H9 (cell line): Measurements from ENCODE around the gene LMOD3. TPM values are rescaled to one million over a fixed set of nuclear protein-coding genes. Genes with fewer than 3 reads are reported as not detected.

Experiments
- DNase-seq: peaks from one replicate; pipeline ENCODE4 v3.0.0-alpha.2; 2017
- H2AFZ ChIP-seq: one replicate; pipeline ENCODE4 v1.6.1; 2013; ENCODE audit warnings: mild to moderate bottlenecking, low read length, control low read depth, moderate library complexity
- H2AK5ac ChIP-seq: 2 replicates; pipeline ENCODE4 v1.6.1; 2013; ENCODE audit warnings: low read length, control low read depth, mixed read lengths; ENCODE audit not compliant: insufficient read length
- H2BK120ac ChIP-seq: one replicate; pipeline ENCODE4 v1.6.1; 2013; ENCODE audit warnings: low read depth, mild to moderate bottlenecking, low read length, control low read depth, inconsistent platforms; ENCODE audit not compliant: poor library complexity, severe bottlenecking
- H2BK12ac ChIP-seq: 2 replicates; pipeline ENCODE4 v1.6.1; 2013; ENCODE audit warnings: low read length, control low read depth, mixed read lengths, low read depth; ENCODE audit not compliant: insufficient read length
- H2BK15ac ChIP-seq: 2 replicates; pipeline ENCODE4 v1.6.1; 2013; ENCODE audit warnings: low read depth, low read length, control low read depth
- H2BK20ac ChIP-seq: one replicate; pipeline ENCODE4 v1.6.1; 2013; ENCODE audit warnings: low read depth, mild to moderate bottlenecking, low read length, control low read depth, inconsistent platforms; ENCODE audit not compliant: poor library complexity, severe bottlenecking
- H2BK5ac ChIP-seq: 2 replicates; pipeline ENCODE4 v1.6.1; 2013; ENCODE audit warnings: low read length, control low read depth, mixed read lengths; ENCODE audit not compliant: insufficient read length
- H3K14ac ChIP-seq: 2 replicates; pipeline ENCODE4 v1.6.1; 2013; ENCODE audit warnings: low read length, control low read depth; ENCODE audit not compliant: insufficient read depth
- H3K18ac ChIP-seq: 2 replicates; pipeline ENCODE4 v1.6.1; 2013; ENCODE audit warnings: low read depth, mild to moderate bottlenecking, mixed read lengths, low read length, control low read depth; ENCODE audit not compliant: insufficient read length
- H3K23ac ChIP-seq: 2 replicates; pipeline ENCODE4 v1.6.1; 2013; ENCODE audit warnings: low read length, control low read depth, mixed read lengths, low read depth; ENCODE audit not compliant: insufficient read length
- H3K23me2 ChIP-seq: 2 replicates; pipeline ENCODE4 v1.6.1; 2013; ENCODE audit warnings: low read depth, mild to moderate bottlenecking, mixed read lengths, low read length, control low read depth; ENCODE audit not compliant: insufficient read length, poor library complexity, severe bottlenecking
- H3K27ac ChIP-seq: 2 replicates; pipeline ENCODE4 v1.5.1; 2013; ENCODE audit warnings: low read length, control low read depth, mixed read lengths, low read depth; ENCODE audit not compliant: insufficient read length
- H3K27me3 ChIP-seq: 2 replicates; pipeline ENCODE4 v1.6.1; 2013; ENCODE audit warnings: low read length, control low read depth, inconsistent platforms; ENCODE audit not compliant: insufficient read depth
- H3K4ac ChIP-seq: 2 replicates; pipeline ENCODE4 v1.6.1; 2013; ENCODE audit warnings: low read depth, mild to moderate bottlenecking, control low read depth, inconsistent platforms, low read length, moderate library complexity
- H3K4me1 ChIP-seq: 2 replicates; pipeline ENCODE4 v1.6.1; 2013; ENCODE audit warnings: low read length, control low read depth, inconsistent platforms; ENCODE audit not compliant: insufficient read depth
- H3K4me2 ChIP-seq: 2 replicates; pipeline ENCODE4 v1.6.1; 2013; ENCODE audit warnings: low read length, control low read depth, mixed read lengths; ENCODE audit not compliant: insufficient read length, insufficient read depth
- H3K56ac ChIP-seq: 2 replicates; pipeline ENCODE4 v1.6.1; 2013; ENCODE audit warnings: low read depth, mild to moderate bottlenecking, mixed read lengths, low read length, control low read depth; ENCODE audit not compliant: insufficient read length
- H3K79me1 ChIP-seq: 2 replicates; pipeline ENCODE4 v1.6.1; 2013; ENCODE audit warnings: low read depth, mild to moderate bottlenecking, moderate library complexity, low read length, control low read depth, inconsistent platforms; ENCODE audit not compliant: insufficient read depth, poor library complexity, severe bottlenecking
- H3K79me2 ChIP-seq: 2 replicates; pipeline ENCODE4 v1.6.1; 2013; ENCODE audit warnings: low read length, control low read depth, inconsistent platforms; ENCODE audit not compliant: insufficient read depth
- H3K9ac ChIP-seq: 2 replicates; pipeline ENCODE4 v1.6.1; 2013; ENCODE audit warnings: low read length, control low read depth, mixed read lengths; ENCODE audit not compliant: insufficient read length; ENCODE audit errors: extremely low read depth
- H3K9me3 ChIP-seq: one replicate; pipeline ENCODE4 v1.6.1; 2013; ENCODE audit warnings: low read depth, low read length, inconsistent platforms; ENCODE audit not compliant: control insufficient read depth
- H3T11ph ChIP-seq: one replicate; pipeline ENCODE4 v1.6.1; 2013; ENCODE audit warnings: mild to moderate bottlenecking, low read length, control low read depth, inconsistent platforms
- H4K20me1 ChIP-seq: one replicate; pipeline ENCODE4 v1.6.1; 2013; ENCODE audit not compliant: control insufficient read depth, insufficient read length, insufficient read depth
- H4K5ac ChIP-seq: 2 replicates; pipeline ENCODE4 v1.6.1; 2013; ENCODE audit warnings: low read depth, mild to moderate bottlenecking, mixed read lengths, low read length, control low read depth; ENCODE audit not compliant: insufficient read length
- H4K8ac ChIP-seq: replicated peaks from 2 replicates; pipeline ENCODE4 v1.6.1; 2013; ENCODE audit warnings: low read length, control low read depth, mixed read lengths, low read depth; ENCODE audit not compliant: insufficient read length
- H4K91ac ChIP-seq: 2 replicates; pipeline ENCODE4 v1.6.1; 2013; ENCODE audit warnings: low read depth, mild to moderate bottlenecking, moderate library complexity, mixed read lengths, low read length, control low read depth; ENCODE audit not compliant: insufficient read length
- H3K27ac Mint-ChIP-seq, 3 experiments: 2 replicates in 2 of 3; 3 replicates in 1 of 3; pipeline ENCODE4 v1.8.0; 2020 to 2021; ENCODE audit warnings: mixed read lengths in 3 of 3, mild to moderate bottlenecking in 1 of 3, moderate library complexity in 1 of 3
- H3K27me3 Mint-ChIP-seq: 2 replicates; pipeline ENCODE4 v1.8.0; 2021; ENCODE audit warnings: low read depth, mild to moderate bottlenecking, moderate library complexity, mixed read lengths
- H3K36me3 Mint-ChIP-seq, 3 experiments: 2 replicates in 2 of 3; 3 replicates in 1 of 3; pipeline ENCODE4 v1.8.0; 2020 to 2021; ENCODE audit warnings: low read depth in 3 of 3, mixed read lengths in 3 of 3; ENCODE audit not compliant: insufficient read depth in 1 of 3
- H3K4me1 Mint-ChIP-seq, 2 experiments: 2 replicates each; pipeline ENCODE4 v1.8.0; 2020; ENCODE audit warnings: mixed read lengths in 2 of 2
- H3K4me3 Mint-ChIP-seq, 2 experiments: 2 replicates in 1 of 2; 3 replicates in 1 of 2; pipeline ENCODE4 v1.8.0; 2020 to 2021; ENCODE audit warnings: mild to moderate bottlenecking in 2 of 2, mixed read lengths in 2 of 2, moderate library complexity in 1 of 2
- H3K9me3 Mint-ChIP-seq, 2 experiments: 2 replicates in 1 of 2; 3 replicates in 1 of 2; pipeline ENCODE4 v1.8.0; 2020; ENCODE audit warnings: mild to moderate bottlenecking in 2 of 2, mixed read lengths in 2 of 2, moderate library complexity in 1 of 2
- CTCF ChIP-seq: fragments of 200-600 bp; sonication (generic); conservative IDR thresholded peaks from 3 replicates; pipeline ENCODE4 v1.8.0; 2021; ENCODE audit warnings: antibody characterized with exemption, mild to moderate bottlenecking
- WGBS: extraction: QIAGEN DNeasy Blood & Tissue Kit; methylation state at CpG from one replicate; pipeline ENCODE4 v1.1.7; 2013; ENCODE audit warnings: missing lambda C conversion rate, low lambda C conversion rate, mixed read lengths; ENCODE audit not compliant: insufficient read length; ENCODE audit errors: extremely low coverage; 5-methylcytosine and 5-hydroxymethylcytosine counted together
- total RNA-seq: library from RNA; stranded (reverse); gene quantifications from 2 replicates; pipeline ENCODE4 v1.2.1, GENCODE V29; 2021

Gene LMOD3
- total RNA-seq, 1 experiment from 2014 or later, result not detected

GRCh38 chr3:69096299-69096698 lies 26.1 kb downstream of the LMOD3 start:
- Histone ChIP-seq H2AFZ (no peak overlapping the region), H3K79me1 (no peaks in the 10 kb centered on the region), H4K91ac (no peak overlapping the region), H3K23ac (no peak overlapping the region), H3K14ac (no peak overlapping the region), H4K5ac (no peak overlapping the region), H3K56ac (no peak overlapping the region), H2BK20ac (no peak overlapping the region), H2BK5ac (no peak overlapping the region), H3K4me2 (no peak overlapping the region), H3K4ac (no peak overlapping the region), H3K9me3 (no peaks in the 10 kb centered on the region), H3K23me2 (no peaks in the 10 kb centered on the region), H3K27ac (no peak overlapping the region), H3K18ac (no peak overlapping the region), H2BK12ac (no peak overlapping the region), H2BK120ac (no peak overlapping the region), H3K79me2 (no peaks in the 10 kb centered on the region; the same call in 1 of the 2 replicates), H4K20me1 (no peaks in the 10 kb centered on the region), H3T11ph (no peak overlapping the region), H3K27me3 (no peaks in the 10 kb centered on the region), H2AK5ac (no peak overlapping the region), H3K4me1 (peaks cover 9% of the 10 kb centered on the region), H4K8ac (no peak overlapping the region), H2BK15ac (no peak overlapping the region), H3K9ac (no peak overlapping the region)
- no peaks in the 10 kb centered on the region for H3K27me3 Mint-ChIP-seq
- no peak overlapping the region for H3K4me3 Mint-ChIP-seq
- no peak for TF ChIP-seq CTCF
- peaks cover 11 to 15% of the 10 kb centered on the region in 2 experiments for H3K4me1 Mint-ChIP-seq
- H3K9me3 Mint-ChIP-seq, result no peaks in the 10 kb centered on the region
- WGBS, result no CpG with 5 or more reads among the region's 5 CpGs
- H3K27ac Mint-ChIP-seq, result no peak overlapping the region
- no peak for DNase-seq
- no peaks in the 10 kb centered on the region for H3K36me3 Mint-ChIP-seq
